GM21367 (cell line): Measurements from ENCODE around the gene ARHGEF4.
"Not testable (repeated sequence)": the region's sequence is repeated elsewhere in the genome, so short reads cannot be mapped to it uniquely, and the experiment has no call there.

Experiments used
- ATAC-seq: cut with Tn5 transposase; IDR thresholded peaks from one replicate; pipeline ENCODE4 v1.9.1; 2021; ENCODE audit not compliant: unreplicated experiment

The ARHGEF4 gene

DNA sequence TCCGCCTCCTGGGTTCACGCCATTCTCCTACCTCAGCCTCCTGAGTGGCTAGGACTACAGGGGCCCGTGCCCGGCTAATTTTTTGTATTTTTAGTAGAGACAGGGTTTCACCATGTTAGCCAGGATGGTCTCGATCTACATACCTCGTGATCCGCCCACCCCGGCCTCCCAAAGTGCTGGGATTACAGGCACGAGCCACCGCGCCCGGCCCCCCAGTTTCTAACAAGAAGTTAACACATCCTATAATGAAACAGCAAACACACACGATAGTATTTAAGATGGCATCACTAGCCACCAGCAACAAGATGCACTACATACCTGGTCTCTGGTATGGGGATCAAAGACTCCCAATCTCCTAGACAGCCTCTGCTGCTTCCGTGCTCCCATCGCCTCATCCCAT, 238.9 kb downstream of the ARHGEF4 start:
- not testable (repeated sequence) for ATAC-seq

DNA sequence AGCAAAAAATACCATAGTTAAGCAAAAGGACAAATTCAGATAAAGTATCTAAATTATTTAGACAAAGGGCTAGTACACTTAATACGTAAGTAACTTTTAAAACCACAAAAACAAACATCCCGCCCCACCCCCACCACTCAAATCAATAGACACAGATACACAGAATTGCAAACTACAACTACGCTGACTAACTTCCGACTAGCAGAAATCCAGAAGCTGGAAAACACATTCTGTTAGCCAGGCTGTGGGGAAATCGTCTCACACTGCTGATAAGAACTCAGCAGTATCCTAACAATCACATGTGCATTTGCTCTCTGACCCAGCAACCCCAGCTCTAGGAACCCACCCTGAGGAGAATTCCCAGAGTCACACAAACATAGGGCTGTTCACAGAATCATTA, 240.0 kb downstream of the ARHGEF4 start:
- no peak for ATAC-seq

DNA sequence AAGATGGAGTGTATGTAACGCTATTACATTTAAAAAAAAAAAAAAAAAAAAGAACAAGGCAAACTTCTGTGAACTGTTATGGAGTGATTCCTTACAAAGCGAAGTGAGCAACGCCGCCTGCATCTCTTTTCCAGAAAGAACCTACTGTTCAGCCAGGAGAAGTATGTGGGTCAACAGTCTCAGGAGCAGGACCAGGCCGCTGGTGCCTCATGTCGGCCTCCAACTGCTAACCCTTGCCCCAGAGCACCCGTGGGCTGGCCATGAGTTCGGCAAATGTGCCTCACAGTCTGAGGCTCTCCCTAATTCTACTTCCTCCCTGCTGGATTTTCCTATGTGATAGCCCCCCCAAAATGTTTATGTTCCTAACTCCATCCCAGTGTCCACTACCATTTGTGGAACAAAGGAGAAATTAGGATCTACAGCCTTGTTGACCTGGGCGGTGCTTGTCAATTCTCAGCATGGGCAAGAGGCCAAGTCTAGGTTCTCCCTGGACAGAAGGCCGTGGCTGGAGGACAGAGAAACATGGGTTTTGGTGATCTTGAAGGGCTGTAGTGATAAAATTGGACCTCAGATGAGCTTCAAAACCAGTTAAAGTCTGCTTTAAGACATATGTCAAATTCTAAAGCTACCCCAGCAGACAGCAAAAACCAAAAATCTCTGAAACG, 240.6 kb downstream of the ARHGEF4 start:
- ATAC-seq: no peak

DNA sequence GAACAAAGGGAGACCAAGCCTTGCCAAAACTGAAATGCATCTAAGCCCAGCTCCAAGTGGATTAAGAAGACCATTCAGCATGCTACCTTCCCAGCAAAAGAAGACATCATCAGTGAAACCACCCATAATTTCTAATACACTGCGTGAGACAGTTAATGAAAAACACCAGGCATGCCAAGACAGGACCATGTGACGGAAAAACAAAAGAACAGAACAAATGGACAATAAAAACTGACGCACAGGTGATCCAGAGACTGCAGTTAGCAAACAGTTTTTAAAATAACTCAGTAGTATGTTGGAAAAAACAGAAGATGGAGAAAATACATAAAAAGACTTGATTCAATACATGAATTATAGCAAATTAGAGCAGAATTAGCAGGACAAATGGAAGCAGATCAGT, 241.3 kb downstream of the ARHGEF4 start:
- no peak for ATAC-seq

DNA sequence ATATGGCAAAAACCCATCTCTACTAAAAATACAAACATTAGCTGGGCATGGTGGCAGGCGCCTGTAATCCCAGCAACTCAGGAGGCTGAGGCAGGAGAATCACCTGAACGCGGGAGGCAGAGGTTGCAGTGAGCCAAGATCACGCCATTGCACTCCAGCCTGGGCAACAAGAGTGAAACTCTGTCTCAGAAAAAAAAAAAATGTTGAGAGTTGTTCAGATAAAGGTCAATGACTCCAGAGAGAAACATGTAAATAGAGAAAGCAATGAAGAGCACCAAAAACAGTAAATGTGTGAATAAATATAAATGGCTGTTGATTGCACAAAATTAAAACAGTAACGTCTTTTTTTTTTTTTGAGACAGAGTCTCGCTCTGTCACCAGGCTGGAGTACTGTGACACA, 243.2 kb downstream of the ARHGEF4 start:
- not testable (repeated sequence) for ATAC-seq

DNA sequence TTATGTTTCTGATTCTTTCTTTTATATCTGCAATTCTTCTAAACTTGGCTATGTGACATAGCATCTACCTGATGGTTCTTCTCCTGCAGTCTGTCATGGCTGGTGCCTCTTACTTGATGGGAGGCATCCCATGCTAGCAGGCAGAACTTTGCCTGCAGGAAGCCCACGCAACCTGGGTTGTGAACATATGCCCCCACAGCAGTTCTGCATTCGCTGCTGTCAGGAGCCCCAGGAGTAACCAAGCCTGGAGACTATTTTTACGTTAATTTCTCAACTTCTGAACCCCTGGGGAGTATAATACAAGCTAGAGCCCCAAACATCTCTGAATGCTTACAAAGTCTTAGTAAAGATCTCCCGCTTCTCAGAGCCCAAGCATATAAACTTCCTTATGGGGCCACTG, 244.5 kb downstream of the ARHGEF4 start:
- no peak for ATAC-seq

DNA sequence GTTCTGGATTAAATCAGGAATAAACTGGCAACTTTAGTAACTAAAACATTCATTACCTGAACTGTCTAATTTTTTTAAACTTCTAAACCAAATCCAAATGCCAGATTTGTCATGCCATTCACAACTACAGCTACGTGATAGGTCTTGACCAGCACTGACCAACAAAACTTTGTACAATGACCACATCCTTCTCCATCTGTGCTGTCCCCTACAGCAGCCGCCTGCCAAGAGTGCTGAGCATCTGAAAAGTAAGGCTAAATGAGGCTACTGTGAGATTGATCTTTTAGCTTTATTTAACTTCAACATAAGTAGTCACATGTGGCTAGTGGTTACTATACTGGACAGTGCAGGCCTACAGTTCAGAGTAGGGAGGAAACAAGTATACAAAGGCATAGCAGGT, 248.9 kb downstream of the ARHGEF4 start:
- ATAC-seq: no peak

DNA sequence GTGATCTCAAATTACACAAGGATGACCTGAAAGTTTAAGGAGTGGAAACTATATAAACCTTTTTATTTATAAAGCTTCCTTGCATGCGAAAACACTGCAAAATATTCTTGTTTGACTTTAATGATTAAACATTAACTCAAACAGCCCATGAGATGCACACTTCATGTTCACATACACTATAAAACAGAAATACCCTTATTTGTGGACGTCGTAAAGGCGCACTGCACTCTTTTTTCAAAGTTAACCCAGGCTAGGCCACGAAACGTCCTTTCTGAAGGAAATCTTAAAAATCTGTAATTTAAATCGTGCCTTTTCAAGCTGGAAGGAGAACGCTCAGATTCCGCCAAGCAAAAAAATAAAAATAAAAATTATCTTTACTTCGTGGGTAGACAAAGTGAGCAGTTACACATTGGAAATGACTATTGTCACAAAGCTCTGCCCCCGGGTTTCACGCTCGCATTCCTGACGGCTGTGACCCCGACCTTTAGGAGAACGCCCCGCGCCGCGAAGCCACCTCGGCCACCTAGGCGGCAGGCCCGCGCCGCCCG, 255.8 kb downstream of the ARHGEF4 start:
- ATAC-seq: no peak

DNA sequence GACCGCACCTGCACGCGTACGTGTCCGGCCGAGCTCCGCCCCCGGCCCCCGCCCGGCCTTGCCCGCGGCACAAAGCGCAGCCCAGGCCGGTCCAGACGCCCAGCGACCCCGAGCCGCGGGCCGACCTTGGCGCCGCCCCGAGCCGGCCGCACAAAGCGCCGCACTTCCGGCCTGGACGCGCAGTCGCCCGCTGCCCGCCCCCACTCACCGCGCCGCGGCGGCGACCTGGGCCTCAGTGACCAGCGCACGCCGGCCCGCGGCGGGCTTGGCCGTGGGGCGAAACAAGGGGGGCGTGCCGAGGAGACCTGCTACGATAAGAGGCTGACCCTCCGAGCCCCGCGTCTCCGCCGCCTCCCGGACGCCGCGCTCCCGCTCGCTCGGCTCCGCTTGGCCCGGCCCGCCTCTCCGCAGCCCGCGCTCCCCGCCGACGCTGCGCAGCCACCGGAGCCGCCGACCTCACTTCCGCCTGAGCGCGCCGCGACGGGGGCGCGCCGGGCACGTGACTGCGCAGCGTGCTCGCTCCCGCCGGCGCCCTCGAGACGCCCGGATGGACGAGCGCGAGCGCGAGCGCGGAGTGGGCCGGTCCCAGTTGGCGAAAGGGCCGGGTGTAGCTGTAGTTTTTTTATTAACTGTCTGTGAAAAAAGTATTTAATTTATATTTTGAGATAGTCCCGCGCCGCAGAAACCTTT, 256.4 kb downstream of the ARHGEF4 start, which contains the start of gene FAM168B:
Gene FAM168B (minus strand): TSS at position 455 of the 690 bp plus-strand sequence. CDS start 10,814 bp downstream, outside the sequence.
- ATAC-seq: peak; percentile 83

DNA sequence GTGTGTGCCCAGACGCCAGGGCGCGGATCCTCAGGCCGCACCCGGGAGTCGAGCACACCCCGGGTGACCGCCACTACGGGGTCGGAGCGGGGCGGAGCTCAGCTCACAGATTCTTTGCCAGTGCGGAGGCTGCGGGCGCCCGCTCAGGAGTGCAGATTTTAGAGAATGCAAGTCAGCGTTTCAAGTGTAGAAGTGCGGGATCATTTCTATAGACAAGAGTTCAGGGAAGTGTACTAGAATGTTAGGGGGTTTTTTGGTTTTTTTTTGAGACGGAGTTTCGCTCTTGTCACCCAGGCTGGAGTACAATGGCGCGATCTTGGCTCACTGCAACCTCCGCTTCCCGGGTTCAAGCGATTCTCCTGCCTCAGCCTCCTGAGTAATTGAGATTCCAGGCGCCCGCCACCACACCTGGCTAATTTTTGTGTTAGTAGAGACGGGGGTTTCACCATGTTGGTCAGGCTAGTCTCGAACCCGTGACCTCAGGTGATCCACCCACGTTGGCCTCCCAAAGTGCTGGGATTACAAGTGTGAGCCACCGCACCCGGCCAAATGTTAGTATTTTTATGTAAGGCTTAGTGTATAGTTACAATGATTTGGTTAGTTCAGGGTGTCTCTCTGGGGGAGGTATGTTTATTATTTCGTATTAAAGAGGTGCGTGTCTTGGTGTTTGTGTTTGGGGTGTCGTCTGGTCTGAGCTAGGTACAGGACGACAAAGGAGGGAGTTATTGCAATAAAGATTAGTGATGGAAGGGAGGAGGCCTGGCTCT, 257.2 kb downstream of the ARHGEF4 start:
- peak; percentile 58 for ATAC-seq

DNA sequence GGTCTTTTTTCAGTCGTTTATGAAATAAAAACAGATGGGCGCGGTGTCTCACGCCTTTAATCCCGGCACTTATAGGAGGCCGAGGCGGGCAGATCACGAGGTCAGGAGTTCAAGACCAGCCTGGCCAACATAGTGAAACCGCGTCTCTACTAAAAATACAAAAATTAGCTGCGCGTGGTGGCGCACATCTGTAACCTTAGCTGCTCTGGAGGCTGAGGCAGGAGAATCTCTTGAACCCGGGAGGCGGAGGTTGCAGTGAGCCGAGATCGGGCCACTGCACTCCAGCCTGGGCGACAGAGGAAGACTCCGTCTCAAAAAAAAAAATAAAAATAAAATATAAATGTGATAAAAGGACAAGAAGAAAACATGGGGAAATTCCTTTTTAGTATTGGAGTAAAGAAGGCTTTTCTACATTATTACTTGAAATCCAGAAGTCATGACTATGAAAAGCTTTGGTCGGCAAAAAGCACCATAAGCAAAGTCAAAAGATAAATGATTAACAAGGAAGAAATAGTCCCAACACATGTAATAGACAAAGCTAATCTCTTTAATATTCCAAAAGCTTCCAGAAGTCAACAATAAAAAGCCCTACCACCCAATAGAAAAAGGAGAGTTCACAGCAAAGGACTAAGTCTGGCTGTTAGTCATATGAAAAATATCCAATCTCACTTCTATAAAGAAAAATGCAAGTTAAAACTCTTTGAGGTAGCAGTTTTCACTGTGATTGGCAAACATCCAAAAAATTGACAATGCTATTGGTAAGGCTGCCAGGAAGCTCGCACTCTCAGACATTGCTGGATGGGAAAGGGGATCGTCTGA, 258.0 kb downstream of the ARHGEF4 start:
- ATAC-seq: no peak
